Mesenchymal stem cell (in vitro differentiated cells and primary cell): ENCODE data around the gene PPM1E.
"Not testable (repeated sequence)": the region's sequence is repeated elsewhere in the genome, so short reads cannot be mapped to it uniquely, and the experiment has no call there.

Source experiments
- DNase-seq: peaks from one replicate; pipeline ENCODE4 v3.0.0-alpha.2; 2013
- H2AFZ ChIP-seq: one replicate; pipeline ENCODE4 v1.6.1; 2013; ENCODE audit warnings: low read depth, mild to moderate bottlenecking, control low read depth, inconsistent platforms, low read length, moderate library complexity
- H2AK5ac ChIP-seq: 2 replicates; pipeline ENCODE4 v1.6.1; 2013; ENCODE audit warnings: low read length, moderate library complexity, mild to moderate bottlenecking, inconsistent platforms; ENCODE audit not compliant: severe bottlenecking
- H2BK120ac ChIP-seq: one replicate; pipeline ENCODE4 v1.6.1; 2013; ENCODE audit warnings: low read depth, mild to moderate bottlenecking, inconsistent platforms, low read length, moderate library complexity
- H2BK12ac ChIP-seq, 2 experiments: one replicate each; pipeline ENCODE4 v1.6.1; 2013; ENCODE audit warnings: inconsistent platforms in 2 of 2, low read length in 2 of 2, mild to moderate bottlenecking in 2 of 2, moderate library complexity in 2 of 2, control low read depth in 1 of 2
- H2BK15ac ChIP-seq: one replicate; pipeline ENCODE4 v1.6.1; 2013; ENCODE audit warnings: mild to moderate bottlenecking, low read depth, inconsistent platforms; ENCODE audit not compliant: poor library complexity, severe bottlenecking
- H2BK5ac ChIP-seq: 2 replicates; pipeline ENCODE4 v1.6.1; 2013; ENCODE audit warnings: low read depth, mild to moderate bottlenecking, low read length, control low read depth, inconsistent platforms; ENCODE audit not compliant: poor library complexity, severe bottlenecking
- H3K14ac ChIP-seq, 2 experiments: one replicate each; pipeline ENCODE4 v1.6.1; 2013; ENCODE audit warnings: inconsistent platforms in 2 of 2, low read length in 2 of 2, control low read depth in 1 of 2, mild to moderate bottlenecking in 1 of 2, moderate library complexity in 1 of 2
- H3K18ac ChIP-seq, 2 experiments: one replicate each; pipeline ENCODE4 v1.6.1; 2013; ENCODE audit warnings: inconsistent platforms in 2 of 2, low read length in 2 of 2, control low read depth in 1 of 2, low read depth in 1 of 2, mild to moderate bottlenecking in 1 of 2
- H3K23ac ChIP-seq, 2 experiments: one replicate each; pipeline ENCODE4 v1.6.1; 2013; ENCODE audit warnings: inconsistent platforms in 2 of 2, low read length in 2 of 2, mild to moderate bottlenecking in 2 of 2, moderate library complexity in 2 of 2, control low read depth in 1 of 2
- H3K27ac ChIP-seq: 2 replicates; pipeline ENCODE4 v1.5.1; 2013; ENCODE audit warnings: mild to moderate bottlenecking, moderate library complexity, low read length, control low read depth, inconsistent platforms; ENCODE audit not compliant: poor library complexity, severe bottlenecking
- H3K27me3 ChIP-seq, 2 experiments: 2 replicates each; pipeline versions ENCODE4 v1.6.1 to v1.7.0; 2013; ENCODE audit warnings: low read length in 2 of 2, mild to moderate bottlenecking in 2 of 2, moderate library complexity in 2 of 2, control low read depth in 1 of 2, inconsistent platforms in 1 of 2; ENCODE audit not compliant: control insufficient read depth in 1 of 2, insufficient read depth in 1 of 2
- H3K36me3 ChIP-seq, 2 experiments: 2 replicates each; pipeline versions ENCODE4 v1.6.1 to v1.7.0; 2013; ENCODE audit warnings: low read length in 2 of 2, control low read depth in 1 of 2, inconsistent platforms in 1 of 2, low read depth in 1 of 2, mild to moderate bottlenecking in 1 of 2; ENCODE audit not compliant: insufficient read depth in 2 of 2, control insufficient read depth in 1 of 2
- H3K4ac ChIP-seq, 2 experiments: one replicate each; pipeline ENCODE4 v1.6.1; 2013; ENCODE audit warnings: inconsistent platforms in 2 of 2, low read length in 2 of 2, mild to moderate bottlenecking in 2 of 2, moderate library complexity in 2 of 2, control low read depth in 1 of 2, low read depth in 1 of 2
- H3K4me1 ChIP-seq: 2 replicates; pipeline ENCODE4 v1.6.1; 2013; ENCODE audit warnings: low read depth, low read length, control low read depth; ENCODE audit not compliant: control insufficient read depth, insufficient read depth
- H3K4me2 ChIP-seq: 2 replicates; pipeline ENCODE4 v1.6.1; 2013; ENCODE audit warnings: low read length, mild to moderate bottlenecking, inconsistent platforms; ENCODE audit not compliant: poor library complexity, severe bottlenecking
- H3K4me3 ChIP-seq, 2 experiments: 2 replicates each; pipeline versions ENCODE4 v1.5.1 to v1.7.0; 2013; ENCODE audit warnings: low read length in 2 of 2, mild to moderate bottlenecking in 2 of 2, control low read depth in 1 of 2, low read depth in 1 of 2; ENCODE audit not compliant: insufficient read depth in 1 of 2
- H3K79me1 ChIP-seq: replicated peaks from 2 replicates; pipeline ENCODE4 v1.6.1; 2013; ENCODE audit warnings: mild to moderate bottlenecking, control low read depth, low read length, inconsistent platforms; ENCODE audit not compliant: poor library complexity, severe bottlenecking
- H3K9ac ChIP-seq: 2 replicates; pipeline ENCODE4 v1.7.0; 2013; ENCODE audit warnings: mild to moderate bottlenecking, low read length, moderate library complexity
- H3K9me3 ChIP-seq: 2 replicates; pipeline ENCODE4 v1.7.0; 2013; ENCODE audit warnings: mild to moderate bottlenecking, low read length; ENCODE audit not compliant: control insufficient read depth
- H4K8ac ChIP-seq: one replicate; pipeline ENCODE4 v1.6.1; 2013; ENCODE audit warnings: inconsistent platforms, mild to moderate bottlenecking, low read length, moderate library complexity
- H4K91ac ChIP-seq: one replicate; pipeline ENCODE4 v1.6.1; 2013; ENCODE audit warnings: mild to moderate bottlenecking, low read length, inconsistent platforms
- WGBS: methylation state at CpG from one replicate; pipeline ENCODE4 v1.1.7; 2013; ENCODE audit warnings: mixed read lengths; 5-methylcytosine and 5-hydroxymethylcytosine counted together

PPM1E gene

GRCh38 chr17:58846413-58846812 is 90.8 kb downstream of the PPM1E start:
- H2BK5ac ChIP-seq, H4K91ac ChIP-seq, DNase-seq, H2BK120ac ChIP-seq, H3K4me2 ChIP-seq, H2BK12ac ChIP-seq, H3K36me3 ChIP-seq, H4K8ac ChIP-seq, H3K18ac ChIP-seq, H3K27ac ChIP-seq, H3K9me3 ChIP-seq, H3K4ac ChIP-seq, H3K4me3 ChIP-seq, H3K14ac ChIP-seq, H3K79me1 ChIP-seq, H2BK15ac ChIP-seq, H2AFZ ChIP-seq, H3K23ac ChIP-seq, H3K4me1 ChIP-seq, H2AK5ac ChIP-seq, H3K9ac ChIP-seq, H3K27me3 ChIP-seq: not testable (repeated sequence)
- 20% methylated on average over 1 of the region's 3 CpGs for WGBS

GRCh38 chr17:58850106-58850505 is 94.5 kb downstream of the PPM1E start:
- not testable (repeated sequence) for H3K9ac ChIP-seq, H2BK120ac ChIP-seq, H2AK5ac ChIP-seq, H2BK12ac ChIP-seq, H3K18ac ChIP-seq, H3K79me1 ChIP-seq, H2AFZ ChIP-seq, H3K27ac ChIP-seq, H2BK15ac ChIP-seq, H3K4me3 ChIP-seq, H3K4ac ChIP-seq, H3K4me1 ChIP-seq, H3K4me2 ChIP-seq, H3K36me3 ChIP-seq, H3K23ac ChIP-seq, H3K9me3 ChIP-seq, H3K27me3 ChIP-seq, H3K14ac ChIP-seq, H4K8ac ChIP-seq, H4K91ac ChIP-seq, DNase-seq, H2BK5ac ChIP-seq
- 86% methylated on average over 2 of the region's 2 CpGs for WGBS

GRCh38 chr17:58865301-58865700 is 109.6 kb downstream of the PPM1E start:
- 85% methylated on average over 6 of the region's 6 CpGs for WGBS
- H3K18ac ChIP-seq, result no peak overlapping the region
- no peak overlapping the region for H2BK15ac ChIP-seq
- H3K14ac ChIP-seq, result no peak overlapping the region
- H3K4me2 ChIP-seq, result no peak overlapping the region
- DNase-seq, result no peak
- H3K9ac ChIP-seq, result no peak overlapping the region
- H3K23ac ChIP-seq, result no peak overlapping the region
- H2BK12ac ChIP-seq, result no peak overlapping the region
- H2BK5ac ChIP-seq, result no peak overlapping the region
- no peak overlapping the region for H3K27ac ChIP-seq
- no peak overlapping the region for H2AK5ac ChIP-seq
- peaks cover 0 to 4% of the 10 kb centered on the region in 2 experiments for H3K27me3 ChIP-seq
- H2AFZ ChIP-seq, result no peak overlapping the region
- H3K79me1 ChIP-seq, result no peaks in the 10 kb centered on the region
- H3K9me3 ChIP-seq, result peaks cover 3% of the 10 kb centered on the region
- H2BK120ac ChIP-seq, result no peak overlapping the region
- no peaks in the 10 kb centered on the region for H3K36me3 ChIP-seq
- H4K8ac ChIP-seq, result no peak overlapping the region
- no peak overlapping the region for H3K4me3 ChIP-seq
- H3K4me1 ChIP-seq, result no peaks in the 10 kb centered on the region
- H4K91ac ChIP-seq, result no peak overlapping the region
- H3K4ac ChIP-seq, result no peak overlapping the region

- Histone ChIP-seq H3K4me3 (no peak overlapping the region), H3K9ac (no peak overlapping the region), H2AK5ac (no peak overlapping the region), H3K79me1 (no peaks in the 10 kb centered on the region), H4K8ac (no peak overlapping the region), H3K23ac (no peak overlapping the region), H2BK5ac (no peak overlapping the region), H2AFZ (no peak overlapping the region), H3K27ac (no peak overlapping the region), H3K9me3 (no peaks in the 10 kb centered on the region), H3K18ac (no peak overlapping the region), H3K14ac (no peak overlapping the region), H2BK120ac (no peak overlapping the region), H3K4me2 (no peak overlapping the region), H2BK15ac (no peak overlapping the region), H3K27me3 (peaks cover 0 to 4% of the 10 kb centered on the region in 2 experiments), H4K91ac (no peak overlapping the region), H2BK12ac (no peak overlapping the region), H3K4me1 (no peaks in the 10 kb centered on the region), H3K4ac (no peak overlapping the region), H3K36me3 (no peaks in the 10 kb centered on the region)
- WGBS, result 87% methylated on average over 3 of the region's 4 CpGs
- DNase-seq, result no peak
Observed at GRCh38 chr17:58870747-58871146, 115.1 kb downstream of the PPM1E start.
